ENCODE data around the gene HLA-E.

GRCh38 chr6:30463242-30463641, 26.1 kb upstream of the HLA-E start:
- TF ChIP-seq CTCF (IDR thresholded peaks at IDR 0.05) (no peak), POLR2A (IDR thresholded peaks at IDR 0.05) (no peak)
